Measurements from ENCODE around the gene MOSPD3.

The MOSPD3 gene

DNA sequence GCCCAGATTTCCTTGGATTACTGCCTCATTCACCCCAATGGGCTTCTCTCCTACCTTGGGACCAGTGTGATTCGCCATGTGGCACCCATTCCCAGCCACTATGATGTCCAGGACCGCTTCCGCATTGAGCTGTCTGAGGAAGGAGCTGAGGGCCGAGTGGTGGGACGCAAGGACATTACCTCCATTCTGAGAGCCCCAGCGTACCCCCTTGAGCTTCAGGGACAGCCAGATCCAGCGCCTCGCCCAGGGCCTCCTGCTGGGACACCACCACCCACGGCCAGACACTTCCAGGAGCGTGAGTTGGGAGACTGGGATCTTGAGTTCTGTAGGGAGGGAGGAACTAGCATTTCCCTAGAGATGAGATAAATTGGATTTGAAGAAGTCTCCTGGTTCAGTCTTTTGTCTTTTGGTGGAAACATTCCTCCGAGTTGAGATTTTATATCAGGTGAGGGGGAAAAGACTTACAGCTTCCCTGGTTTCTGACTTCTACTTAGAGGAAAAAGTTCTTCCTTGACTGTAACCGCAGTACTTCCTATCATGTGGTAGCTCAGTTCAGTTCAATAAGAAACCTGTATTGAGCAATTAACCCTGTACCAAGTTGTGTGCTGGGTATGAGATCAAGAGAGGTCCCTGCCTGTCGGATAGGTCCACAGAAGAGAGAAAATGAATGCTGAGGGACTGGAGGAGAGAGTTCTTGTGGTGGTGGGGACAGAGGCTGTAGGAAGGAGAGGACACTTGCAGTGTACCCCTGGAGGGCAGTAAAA, 1.3 kb downstream of the MOSPD3 start:
- DNase-seq: no peak
- intact Hi-C loops (cut with DNase I): loop anchor here (5.0 kb wide), 1 partner anchor 59 kb away; the partner anchor contains the start of gene GNB2

DNA sequence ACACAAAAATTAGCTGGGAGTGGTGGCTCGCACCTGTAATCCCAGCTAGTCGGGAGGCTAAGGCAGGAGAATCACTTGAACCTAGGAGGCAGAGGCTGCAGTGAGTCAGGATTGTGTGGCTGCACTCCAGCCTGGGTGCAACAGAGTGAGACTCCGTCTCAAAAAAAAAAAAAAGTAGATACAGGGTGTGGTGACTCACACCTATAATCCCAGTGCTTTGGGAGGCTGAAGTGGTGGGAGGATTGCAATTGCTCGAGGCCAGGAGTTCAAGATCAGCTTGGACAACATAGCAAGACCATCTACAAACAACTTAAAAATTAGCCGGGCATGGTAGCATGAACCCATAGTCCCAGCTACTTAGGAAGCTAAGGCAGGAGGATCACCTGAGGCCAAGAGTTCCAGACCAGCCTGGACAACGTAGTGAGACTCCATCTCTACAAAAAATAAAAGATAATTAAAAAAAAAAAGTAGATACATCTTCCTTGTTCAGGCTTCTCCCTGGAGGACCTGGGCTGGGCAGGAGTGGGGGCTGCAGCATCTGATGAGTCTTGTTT, 2.0 kb downstream of the MOSPD3 start:
- no peak for DNase-seq
- intact Hi-C loops (cut with DNase I): loop anchor here (5.0 kb wide), 1 partner anchor 58 kb away; the partner anchor contains the start of gene GNB2

DNA sequence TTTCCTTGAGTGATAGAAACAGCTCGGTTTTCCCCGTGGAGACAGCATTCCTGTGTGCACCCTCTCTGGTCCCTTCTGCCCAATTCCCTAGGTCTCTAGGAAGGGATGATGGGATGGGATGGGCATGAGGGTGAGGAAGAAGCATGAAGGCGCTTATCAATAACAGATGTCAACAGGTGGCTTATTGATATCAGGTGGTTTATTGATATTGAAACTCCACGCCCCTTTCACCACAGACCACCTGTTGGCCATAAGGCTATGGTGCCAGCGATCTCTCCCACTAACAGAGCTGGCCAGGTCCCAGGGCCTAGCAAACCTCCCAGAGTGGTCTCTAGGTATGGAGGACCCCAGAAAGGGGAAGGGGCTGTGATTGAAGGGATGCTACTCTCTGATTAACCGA, 7.9 kb downstream of the MOSPD3 start:
- intact Hi-C loops (cut with DNase I): no loop called here
- no peak for DNase-seq

DNA sequence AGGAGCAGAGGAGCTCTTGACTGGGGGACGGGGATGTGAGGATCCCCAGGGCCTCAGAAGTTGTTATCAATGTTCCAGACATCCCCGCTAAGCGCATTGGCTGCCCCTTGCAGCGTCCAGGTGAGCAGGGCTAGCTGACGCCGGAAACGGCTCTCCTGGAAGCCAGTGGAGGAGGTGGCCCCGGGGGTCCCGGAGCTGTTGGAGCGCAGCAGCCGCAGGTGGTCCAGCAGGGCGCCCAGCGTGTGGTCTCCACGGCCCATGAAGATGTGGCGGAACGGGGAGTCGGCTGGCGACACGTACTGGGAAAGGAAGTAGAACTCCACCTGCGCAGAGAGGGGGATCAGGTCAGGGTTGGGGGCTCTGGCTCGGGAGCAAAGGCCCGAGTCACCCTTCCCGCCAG, 8.5 kb downstream of the MOSPD3 start:
- no peak for DNase-seq
- intact Hi-C loops (cut with DNase I): no loop called here

DNA sequence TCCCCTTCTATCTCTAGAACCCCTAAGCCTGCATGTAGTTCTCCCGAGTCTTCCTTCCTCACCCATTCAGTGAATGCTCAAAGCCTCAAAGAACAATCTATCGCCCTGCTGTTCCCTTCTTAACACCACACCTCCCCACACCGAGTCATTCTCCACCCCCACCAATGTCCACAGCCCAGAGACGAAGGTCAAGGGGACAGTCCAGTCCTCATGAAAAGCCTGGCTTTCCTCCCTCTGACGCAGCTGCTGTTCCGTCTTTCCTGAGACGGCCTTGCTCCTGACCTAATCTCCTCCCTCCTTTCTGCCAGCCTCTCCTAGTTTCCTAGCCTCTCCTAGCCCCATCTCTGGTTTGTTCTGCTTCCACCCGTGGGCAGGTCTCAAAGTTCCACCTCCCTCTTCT, 9.2 kb downstream of the MOSPD3 start:
- intact Hi-C loops (cut with DNase I): no loop called here

DNA sequence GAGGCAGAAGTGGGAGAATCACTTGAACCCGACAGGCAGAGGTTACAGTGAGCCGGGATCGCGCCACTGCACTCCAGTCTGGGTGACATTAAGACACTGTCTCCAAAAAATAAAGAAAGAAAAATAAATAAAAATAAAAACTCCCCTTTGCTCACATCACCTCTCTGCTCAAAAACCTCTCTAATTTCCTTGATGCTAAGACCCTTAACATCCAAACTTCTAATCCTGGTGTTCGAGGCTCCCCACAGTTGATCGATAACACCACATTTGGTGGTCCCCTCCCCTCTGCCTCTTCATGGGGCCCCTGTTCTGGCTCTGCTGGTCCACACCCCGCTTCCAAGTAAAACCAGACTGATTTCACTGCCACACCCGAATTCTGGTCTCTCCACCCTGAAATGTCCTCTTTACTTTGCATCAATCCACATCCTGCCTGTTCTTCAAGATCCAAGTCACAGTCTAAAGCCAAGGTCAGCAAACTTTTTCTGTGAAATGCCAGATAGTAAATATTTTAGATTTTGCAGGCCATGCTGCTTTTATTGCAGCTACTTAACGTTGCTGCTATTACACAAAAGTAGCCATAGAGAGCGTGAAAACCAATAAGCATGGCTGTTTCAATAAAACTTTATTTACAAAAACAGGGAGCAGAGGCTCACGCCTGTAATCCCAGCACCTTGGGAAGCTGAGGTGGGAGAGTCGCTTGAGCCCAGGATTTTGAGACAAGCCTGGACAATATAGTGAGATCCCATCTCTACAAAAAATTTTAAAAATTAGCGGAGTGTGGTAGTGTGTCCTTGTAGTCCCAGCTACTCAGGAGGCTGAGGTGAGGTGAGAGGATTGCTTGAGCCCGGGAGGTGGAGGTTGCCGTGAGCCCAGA, 11.8 kb downstream of the MOSPD3 start:
- intact Hi-C loops (cut with DNase I): no loop called here
- no peak for DNase-seq

More for the DNA sequence above, 9.2 kb downstream of the MOSPD3 start:
- DNase-seq: no peak

DNA sequence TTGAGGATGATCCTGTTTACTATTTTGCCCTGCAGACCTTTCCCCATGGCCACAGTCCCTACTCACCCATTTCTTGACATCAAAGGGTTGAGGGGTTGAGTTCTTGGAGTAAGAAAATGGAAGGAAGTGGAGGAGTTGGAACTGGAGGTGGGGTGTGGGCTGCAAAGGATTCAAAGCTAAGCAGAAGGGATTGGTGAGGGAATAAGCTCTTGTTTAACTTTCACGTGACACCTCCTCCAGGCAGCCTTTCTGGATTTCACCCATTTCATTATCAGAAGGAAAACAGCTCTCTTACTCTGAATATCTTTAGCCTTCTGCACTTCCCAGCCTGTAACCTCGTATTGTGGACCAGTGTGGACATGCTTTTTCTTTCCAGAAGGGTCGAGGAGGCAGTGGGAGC, 13.7 kb downstream of the MOSPD3 start:
- intact Hi-C loops (cut with DNase I): no loop called here
- no peak for DNase-seq

DNA sequence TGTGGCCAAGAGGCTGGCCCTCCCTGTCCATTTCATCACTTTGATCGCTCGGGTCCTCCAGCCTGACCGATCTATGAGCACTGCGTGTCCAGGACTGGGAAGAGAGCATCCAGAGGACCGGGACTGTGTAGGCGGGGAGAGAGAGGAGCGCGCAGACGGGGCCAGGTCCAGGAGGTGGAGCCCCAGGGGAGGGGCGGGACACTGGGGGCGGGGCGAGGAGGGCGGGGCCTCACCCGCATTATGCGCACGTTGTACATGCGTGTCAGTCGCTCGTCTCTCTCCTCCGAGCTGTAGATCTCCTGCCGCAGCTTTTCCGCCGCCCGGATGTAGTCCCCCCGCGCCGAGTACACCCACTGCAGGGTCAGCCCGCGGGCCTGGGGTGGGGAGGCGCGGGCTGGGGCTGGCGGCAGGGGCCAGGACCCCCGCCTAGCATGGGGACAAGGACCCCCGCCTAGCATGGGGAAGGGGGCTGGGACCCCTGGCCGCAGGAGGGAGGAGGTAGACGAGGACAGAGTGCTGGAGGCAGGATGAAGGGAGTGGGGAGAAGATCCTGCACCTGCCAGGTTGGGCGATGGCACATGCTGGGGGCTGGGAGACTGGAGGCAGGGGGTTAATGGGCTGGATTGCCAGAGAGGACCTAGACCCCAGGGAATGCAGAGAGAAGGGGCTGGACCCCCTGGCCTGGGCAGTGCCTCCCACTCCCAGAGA, 14.3 kb downstream of the MOSPD3 start:
- intact Hi-C loops (cut with DNase I): no loop called here
- DNase-seq: peak; percentile 35 to 96 (median 80)

DNA sequence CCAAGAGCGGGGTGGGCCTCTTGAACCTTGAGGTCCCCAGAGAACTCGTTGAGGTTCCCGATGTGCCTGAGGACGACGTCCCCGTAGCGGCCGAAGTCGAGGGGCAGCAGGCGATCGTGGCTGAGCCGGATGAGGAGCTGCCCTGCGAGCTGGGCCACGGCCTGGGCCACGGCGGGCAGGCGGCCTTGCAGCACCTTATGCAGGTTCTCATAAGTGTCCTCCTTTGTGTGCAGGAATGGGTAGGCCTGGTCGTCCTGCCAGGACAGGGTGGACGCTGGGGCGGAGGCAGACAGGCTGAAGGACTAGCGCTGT, 14.9 kb downstream of the MOSPD3 start:
- intact Hi-C loops (cut with DNase I): no loop called here
- DNase-seq: no peak

DNA sequence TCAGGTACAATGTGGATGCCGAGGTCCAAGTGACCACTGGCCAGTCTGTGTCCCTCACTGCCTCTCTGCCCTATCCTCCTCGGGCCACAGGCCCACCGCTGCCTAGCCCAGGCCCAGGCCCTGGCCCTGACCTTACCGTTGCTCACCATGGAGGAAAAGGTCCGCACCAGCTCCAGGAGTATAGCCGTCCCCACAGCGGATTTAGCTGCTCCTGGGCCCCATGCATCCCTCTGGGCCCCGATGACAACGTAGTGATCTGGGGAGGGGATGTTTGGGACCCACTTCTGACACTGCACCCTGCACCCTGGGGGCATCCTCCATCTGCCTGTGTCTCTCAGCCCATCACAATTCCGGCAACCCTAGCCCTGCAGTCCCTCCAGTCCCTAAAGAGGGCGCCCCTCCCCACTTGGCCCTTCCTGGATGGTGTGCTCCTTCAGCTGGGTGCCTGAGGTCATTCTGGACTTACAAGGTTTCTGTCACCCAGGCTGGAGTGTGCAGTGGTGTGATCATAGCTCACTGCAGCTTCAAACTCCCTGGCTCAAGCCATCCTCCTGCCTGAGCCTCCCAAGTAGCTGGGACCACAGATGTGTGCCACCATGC, 16.9 kb downstream of the MOSPD3 start:
- no peak for DNase-seq
- intact Hi-C loops (cut with DNase I): no loop called here

DNA sequence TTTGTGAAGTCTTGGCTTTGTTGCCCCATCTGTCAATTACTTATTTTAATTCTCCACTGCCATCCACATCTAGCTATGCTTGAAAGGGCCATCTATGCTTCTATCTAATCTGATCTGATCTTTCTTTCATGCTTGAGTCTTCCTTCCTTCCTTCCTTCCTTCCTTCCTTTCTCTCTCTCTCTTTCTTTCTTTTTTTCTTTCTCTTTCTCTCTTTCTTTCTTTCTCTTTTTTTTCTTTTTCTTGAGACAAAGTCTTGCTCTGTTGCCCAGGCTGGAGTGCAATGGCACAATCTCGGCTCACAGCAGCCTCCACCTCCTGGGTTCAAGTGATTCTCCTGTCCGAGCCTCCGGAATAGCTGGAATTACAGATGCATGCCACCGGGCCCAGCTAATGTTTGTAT, 17.7 kb downstream of the MOSPD3 start:
- no peak for DNase-seq
- intact Hi-C loops (cut with DNase I): no loop called here

DNA sequence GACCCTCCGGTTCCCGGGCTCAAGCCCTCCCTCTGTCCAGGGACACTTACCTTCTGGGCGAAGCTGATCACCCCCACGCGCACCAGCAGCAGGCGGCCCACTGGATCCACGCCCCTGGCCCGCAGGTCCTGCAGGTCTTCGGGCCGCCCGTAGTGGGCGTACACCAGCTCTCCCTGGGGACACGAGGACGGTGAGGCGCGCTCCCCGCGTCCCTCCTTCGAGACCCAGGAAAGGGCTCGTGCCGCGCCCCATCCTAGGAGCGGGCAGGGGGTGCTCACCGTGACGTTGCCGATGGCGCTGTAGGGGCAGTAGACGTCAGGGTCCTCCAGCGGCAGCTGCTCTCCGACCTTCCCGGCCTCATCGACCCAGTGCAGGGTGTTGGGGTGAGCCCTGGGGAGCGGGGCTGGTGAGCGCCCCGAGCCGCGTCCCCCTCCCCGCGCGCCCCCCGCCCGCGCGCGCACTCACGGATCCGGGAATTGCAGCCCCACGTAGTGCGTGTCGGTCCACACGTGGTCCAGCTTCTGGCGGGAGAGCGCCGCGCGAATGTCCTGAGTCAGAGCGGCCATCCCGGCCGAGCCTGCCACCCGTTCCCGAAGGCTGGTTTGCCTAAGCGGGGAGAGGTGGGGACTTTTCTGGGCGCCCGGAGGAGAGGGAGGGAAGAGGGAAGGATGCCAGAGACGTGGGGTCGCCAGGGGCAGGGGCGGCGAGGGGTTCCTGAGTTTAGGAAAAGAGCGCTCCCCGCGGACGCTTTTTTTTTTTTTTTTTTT, 20.8 kb downstream of the MOSPD3 start:
- peak in 7 of 10 donors; percentile 24 to 91 (median 58) for DNase-seq
- intact Hi-C loops (cut with DNase I): no loop called here

DNA sequence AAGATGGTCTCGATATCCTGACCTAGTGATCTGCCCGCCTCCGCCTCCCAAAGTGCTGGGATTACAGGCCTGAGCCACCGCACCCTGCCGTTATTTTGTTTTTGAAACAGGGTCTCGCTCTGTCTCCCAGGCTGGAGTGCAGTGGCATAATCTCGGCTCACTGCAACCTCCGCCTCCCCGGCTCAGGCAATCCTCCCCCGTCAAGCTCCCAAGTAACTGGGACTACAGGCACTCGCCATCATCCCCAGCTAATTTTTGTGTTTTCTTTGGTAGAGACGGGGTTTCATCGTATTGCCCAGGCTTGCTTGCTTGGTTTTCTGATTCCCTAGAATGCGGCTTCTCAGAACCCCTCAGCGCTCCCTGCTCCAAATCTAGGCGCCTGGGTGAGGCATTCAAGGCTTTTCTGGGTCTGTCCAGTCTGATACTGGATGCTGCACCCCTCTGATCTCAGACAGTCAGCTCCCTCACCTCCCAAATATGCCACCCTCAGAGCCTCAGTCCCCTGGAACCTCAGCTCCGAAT, 27.7 kb downstream of the MOSPD3 start:
- intact Hi-C loops (cut with DNase I): no loop called here

DNA sequence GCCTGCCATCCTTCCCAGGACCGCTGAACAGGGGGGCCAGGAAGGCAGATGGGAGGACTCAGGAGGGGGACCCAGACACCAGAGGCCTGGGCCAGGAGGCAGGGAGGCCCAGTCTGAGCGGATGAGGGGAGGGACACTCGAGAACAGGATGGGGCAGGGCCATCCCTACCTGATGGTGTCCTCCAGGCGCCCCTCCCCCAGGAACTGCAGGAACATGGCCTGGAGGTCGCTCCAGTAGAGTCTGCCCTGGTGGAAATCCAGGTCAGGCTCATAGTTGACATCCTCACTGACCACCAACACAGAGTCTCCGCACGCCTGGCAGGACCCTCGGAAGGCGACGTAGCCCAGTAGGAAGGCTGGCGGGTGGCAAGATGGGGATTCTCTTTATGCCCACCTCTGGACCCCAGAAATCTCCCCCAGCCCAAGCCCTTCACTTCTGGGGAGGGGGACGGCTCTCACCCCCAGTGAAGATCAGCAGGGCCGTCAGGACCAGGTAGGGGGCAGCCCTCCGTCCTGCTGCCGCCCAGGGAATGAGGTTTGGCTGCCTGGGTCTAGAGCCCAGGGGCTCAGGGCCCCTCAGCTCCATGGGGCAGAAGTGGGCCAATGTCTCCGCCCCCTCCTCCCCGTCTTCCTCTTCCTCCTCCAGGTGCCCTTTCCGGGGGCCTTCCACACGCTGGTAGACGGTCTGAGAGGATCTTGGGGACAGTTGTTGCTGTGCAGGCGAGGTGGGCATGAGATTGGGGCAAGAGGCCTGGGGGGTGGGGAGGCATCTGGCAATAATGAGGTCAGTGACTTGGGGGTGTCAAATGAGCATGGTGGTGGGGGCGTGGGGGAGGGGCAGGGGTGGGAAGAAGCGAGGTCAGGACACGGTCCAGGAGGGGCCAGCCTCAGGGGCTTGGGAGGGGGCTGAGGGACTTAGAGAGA, 28.4 kb downstream of the MOSPD3 start:
- intact Hi-C loops (cut with DNase I): no loop called here
- no peak for DNase-seq

More for the DNA sequence above, 27.7 kb downstream of the MOSPD3 start:
- DNase-seq: no peak

DNA sequence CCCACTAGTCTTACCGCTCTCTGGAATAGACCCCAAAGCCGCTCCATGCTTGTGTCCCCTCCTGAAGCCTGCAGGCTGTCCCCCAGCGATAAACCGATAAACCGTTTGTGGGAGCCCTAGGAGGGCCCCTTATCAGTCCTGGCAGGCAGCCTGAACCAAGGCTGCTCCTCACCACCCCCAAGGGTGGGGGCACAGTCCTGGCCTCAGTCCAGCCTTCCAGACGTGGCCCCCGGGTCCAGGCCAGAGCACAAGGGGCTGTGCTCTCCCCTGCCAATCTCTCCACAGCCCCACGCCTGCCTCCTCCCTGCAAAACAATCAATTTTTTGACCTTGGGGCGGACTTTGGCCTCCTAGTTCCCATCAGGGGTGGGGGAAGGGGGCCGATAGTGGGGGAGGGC, 29.1 kb downstream of the MOSPD3 start, which contains the start of gene TFR2:
TFR2 (minus strand) TSS at position 90 of the 397 bp plus-strand sequence; CDS start at position 47, 43 bp downstream.
- DNase-seq: no peak
- intact Hi-C loops (cut with DNase I): no loop called here

DNA sequence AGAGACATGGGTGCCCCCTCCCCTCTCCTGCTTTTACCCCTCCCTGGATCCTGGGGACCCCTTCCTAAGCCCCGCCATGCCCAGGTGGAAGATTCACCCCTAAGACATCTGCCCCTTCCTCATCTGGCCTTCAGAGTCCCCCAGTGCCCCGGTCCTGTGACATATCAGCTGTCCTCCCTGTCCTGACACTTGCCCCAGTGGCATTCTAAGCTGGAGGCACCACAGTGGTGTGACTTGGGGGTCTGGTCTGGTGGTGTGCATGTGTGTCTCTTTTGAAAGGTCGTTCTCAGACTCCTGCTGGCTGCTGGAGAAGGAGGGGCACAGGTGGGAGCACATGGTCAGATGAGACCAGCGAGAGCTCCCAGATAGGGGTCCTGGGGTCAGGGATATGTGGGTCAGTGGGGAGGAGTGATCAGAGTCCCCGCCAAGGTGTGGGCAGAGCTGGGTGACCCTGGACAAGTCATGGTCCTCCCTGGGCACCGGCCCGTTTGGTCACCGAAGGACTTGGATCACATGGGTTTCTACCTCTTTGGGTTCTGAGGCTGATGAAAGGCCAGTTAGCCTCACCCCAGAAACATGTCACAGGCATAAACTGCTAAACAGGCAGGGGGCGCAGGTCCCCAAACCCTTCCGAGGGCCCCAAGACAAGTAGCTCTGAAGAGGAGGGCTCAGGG, 29.7 kb downstream of the MOSPD3 start:
- intact Hi-C loops (cut with DNase I): no loop called here
- DNase-seq: no peak

DNA sequence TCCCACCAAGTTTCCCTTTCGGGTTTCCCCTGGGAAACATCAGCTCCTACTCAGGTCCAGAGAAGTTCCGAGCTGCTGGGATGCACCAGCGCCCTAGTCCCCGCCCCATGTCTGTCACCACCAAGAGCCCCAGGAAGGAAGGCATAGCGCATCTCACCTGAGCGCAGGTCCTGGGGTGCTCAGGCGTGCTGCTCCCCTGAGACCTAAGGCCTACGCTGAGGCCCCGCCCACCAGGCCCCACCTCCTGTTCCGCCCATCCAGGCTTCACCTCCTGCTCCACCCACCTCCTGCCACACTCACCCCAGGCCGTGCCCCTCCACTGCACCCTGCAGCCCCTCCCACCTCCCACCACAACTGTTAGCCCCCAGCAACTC, 30.2 kb downstream of the MOSPD3 start:
- intact Hi-C loops (cut with DNase I): no loop called here
- no peak for DNase-seq

Measured in posterior cingulate gyrus (tissue), 11 donors.